Measurements from ENCODE around the gene ELAVL1. TPM values are rescaled to one million over a fixed set of nuclear protein-coding genes. Genes with fewer than 3 reads are reported as not detected.

The ELAVL1 gene
- total and polyA plus RNA-seq, 9 of the 15 experiments (the other 6 are each of a cell fraction or from before 2014, with no cell fraction given) = 4.3 to 172 (median 69.2) TPM

DNA sequence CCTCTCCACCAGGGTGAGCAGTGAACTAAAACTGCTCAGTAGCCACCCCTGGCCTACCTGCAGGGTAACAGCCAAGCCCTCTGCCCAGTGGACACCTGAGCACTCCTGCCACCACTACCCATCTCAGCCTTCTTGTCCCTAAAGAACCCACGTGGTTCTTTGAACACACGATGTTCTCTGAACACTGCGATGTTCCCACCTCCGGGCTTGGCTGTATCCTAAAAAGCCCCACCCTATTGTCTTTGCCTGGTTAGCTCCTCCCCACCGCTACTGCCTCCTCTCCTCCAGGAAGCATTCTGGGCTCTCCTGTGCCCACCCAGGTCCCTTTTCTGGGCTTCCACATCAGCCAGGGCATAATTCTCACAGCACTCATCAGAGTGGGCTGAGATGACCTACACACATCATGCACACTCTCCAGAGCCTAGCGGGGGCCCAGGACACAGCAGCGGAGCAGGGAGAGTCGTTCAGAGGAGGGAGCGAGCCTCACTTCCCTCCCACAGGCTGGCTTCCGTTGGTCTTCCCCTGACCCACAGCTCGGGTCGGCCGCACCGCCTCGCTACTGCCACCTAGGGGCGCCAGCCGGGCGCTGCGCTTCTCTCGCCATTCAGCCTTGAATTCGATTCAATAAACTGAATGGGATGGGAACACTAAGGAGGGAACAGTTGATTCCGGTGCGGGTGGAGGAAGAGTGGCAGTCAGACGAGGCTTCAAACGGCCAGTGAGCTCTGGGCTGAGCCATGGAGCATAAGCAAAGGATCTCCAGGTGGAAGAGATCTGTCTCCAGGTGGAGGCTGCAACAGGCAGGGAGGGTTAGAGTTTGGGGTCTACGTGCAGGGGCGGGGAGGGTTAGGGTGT, 3.2 kb downstream of the ELAVL1 start (continued):
- TF ChIP-seq, protein P1, sequence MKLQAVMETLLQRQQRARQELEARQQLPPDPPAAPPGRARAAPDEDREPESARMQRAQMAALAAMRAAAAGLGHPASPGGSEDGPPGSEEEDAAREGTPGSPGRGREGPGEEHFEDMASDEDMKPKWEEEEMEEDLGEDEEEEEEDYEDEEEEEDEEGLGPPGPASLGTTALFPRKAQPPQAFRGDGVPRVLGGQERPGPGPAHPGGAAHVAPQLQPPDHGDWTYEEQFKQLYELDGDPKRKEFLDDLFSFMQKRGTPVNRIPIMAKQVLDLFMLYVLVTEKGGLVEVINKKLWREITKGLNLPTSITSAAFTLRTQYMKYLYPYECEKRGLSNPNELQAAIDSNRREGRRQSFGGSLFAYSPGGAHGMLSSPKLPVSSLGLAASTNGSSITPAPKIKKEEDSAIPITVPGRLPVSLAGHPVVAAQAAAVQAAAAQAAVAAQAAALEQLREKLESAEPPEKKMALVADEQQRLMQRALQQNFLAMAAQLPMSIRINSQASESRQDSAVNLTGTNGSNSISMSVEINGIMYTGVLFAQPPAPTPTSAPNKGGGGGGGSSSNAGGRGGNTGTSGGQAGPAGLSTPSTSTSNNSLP (IDR thresholded peaks at IDR 0.05; ENCODE audit: borderline replicate concordance, low read depth, low read length) = peak; percentile 68; the same call in 1 of the 2 replicates
- TF ChIP-seq HDAC8 (tag; IDR thresholded peaks at IDR 0.05) = no peak
- TF ChIP-seq SP2 (IDR thresholded peaks at IDR 0.05; ENCODE audit: extremely low read depth, low read depth, low read length, poor library complexity, severe bottlenecking) = no peak
- TF ChIP-seq EP400 (IDR thresholded peaks at IDR 0.05) = no peak
- TF ChIP-seq FIP1L1 (IDR thresholded peaks at IDR 0.05; ENCODE audit: low read depth, low read length, poor library complexity, severe bottlenecking) = no peak
- TF ChIP-seq CGGBP1 (CRISPR knock-in tag; IDR thresholded peaks at IDR 0.05) = no peak
- TF ChIP-seq NCOA1 (IDR thresholded peaks at IDR 0.05; ENCODE audit: low read depth) = no peak
- TF ChIP-seq MCM2 (IDR thresholded peaks at IDR 0.05; ENCODE audit: low read depth) = no peak
- no peak for TF ChIP-seq E2F3 (CRISPR knock-in tag; IDR thresholded peaks at IDR 0.05)
- TF ChIP-seq ZBTB2 (IDR thresholded peaks at IDR 0.05) = no peak; the same call in 1 of the 2 replicates
- TF ChIP-seq KHSRP (IDR thresholded peaks at IDR 0.05) = no peak
- peak; percentile 77 for TF ChIP-seq HMGN3 (IDR thresholded peaks at IDR 0.05; ENCODE audit: borderline replicate concordance, extremely low read depth, insufficient read length, low read depth, low read length)
- TF ChIP-seq, protein P2, sequence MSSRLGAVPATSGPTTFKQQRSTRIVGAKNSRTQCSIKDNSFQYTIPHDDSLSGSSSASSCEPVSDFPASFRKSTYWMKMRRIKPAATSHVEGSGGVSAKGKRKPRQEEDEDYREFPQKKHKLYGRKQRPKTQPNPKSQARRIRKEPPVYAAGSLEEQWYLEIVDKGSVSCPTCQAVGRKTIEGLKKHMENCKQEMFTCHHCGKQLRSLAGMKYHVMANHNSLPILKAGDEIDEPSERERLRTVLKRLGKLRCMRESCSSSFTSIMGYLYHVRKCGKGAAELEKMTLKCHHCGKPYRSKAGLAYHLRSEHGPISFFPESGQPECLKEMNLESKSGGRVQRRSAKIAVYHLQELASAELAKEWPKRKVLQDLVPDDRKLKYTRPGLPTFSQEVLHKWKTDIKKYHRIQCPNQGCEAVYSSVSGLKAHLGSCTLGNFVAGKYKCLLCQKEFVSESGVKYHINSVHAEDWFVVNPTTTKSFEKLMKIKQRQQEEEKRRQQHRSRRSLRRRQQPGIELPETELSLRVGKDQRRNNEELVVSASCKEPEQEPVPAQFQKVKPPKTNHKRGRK (tag; IDR thresholded peaks at IDR 0.05) = no peak
- TF ChIP-seq FOXP1 (CRISPR knock-in tag; IDR thresholded peaks at IDR 0.05) = peak; percentile 72
- TF ChIP-seq, protein P3, sequence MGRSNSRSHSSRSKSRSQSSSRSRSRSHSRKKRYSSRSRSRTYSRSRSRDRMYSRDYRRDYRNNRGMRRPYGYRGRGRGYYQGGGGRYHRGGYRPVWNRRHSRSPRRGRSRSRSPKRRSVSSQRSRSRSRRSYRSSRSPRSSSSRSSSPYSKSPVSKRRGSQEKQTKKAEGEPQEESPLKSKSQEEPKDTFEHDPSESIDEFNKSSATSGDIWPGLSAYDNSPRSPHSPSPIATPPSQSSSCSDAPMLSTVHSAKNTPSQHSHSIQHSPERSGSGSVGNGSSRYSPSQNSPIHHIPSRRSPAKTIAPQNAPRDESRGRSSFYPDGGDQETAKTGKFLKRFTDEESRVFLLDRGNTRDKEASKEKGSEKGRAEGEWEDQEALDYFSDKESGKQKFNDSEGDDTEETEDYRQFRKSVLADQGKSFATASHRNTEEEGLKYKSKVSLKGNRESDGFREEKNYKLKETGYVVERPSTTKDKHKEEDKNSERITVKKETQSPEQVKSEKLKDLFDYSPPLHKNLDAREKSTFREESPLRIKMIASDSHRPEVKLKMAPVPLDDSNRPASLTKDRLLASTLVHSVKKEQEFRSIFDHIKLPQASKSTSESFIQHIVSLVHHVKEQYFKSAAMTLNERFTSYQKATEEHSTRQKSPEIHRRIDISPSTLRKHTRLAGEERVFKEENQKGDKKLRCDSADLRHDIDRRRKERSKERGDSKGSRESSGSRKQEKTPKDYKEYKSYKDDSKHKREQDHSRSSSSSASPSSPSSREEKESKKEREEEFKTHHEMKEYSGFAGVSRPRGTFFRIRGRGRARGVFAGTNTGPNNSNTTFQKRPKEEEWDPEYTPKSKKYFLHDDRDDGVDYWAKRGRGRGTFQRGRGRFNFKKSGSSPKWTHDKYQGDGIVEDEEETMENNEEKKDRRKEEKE (IDR thresholded peaks at IDR 0.05; ENCODE audit: borderline replicate concordance in 1 of 2, control insufficient read depth in 1 of 2, low read depth in 2 of 2, low read length in 1 of 2) = no peak
- TF ChIP-seq ETS1 (conservative IDR thresholded peaks at IDR 0.05; ENCODE audit: control insufficient read depth, low read depth, low read length) = no peak; the same call in 1 of the 2 replicates
- TF ChIP-seq TARDBP (IDR thresholded peaks at IDR 0.05) = no peak
